Ascending aorta (tissue), 2 donors: ENCODE results near the gene GTPBP1. TPM values are rescaled to one million over a fixed set of nuclear protein-coding genes. Genes with fewer than 3 reads are reported as not detected.

Source experiments
- DNase-seq, 2 donors: peaks; one replicate each; pipeline ENCODE4 v3.0.0-alpha.2; 2019; ENCODE audit warnings: low spot score in 2 of 2
- H3K27ac ChIP-seq, 2 donors: fragments of 200-600 bp; sonication (generic); one replicate each; pipeline ENCODE4 v1.5.1; 2016 to 2017; ENCODE audit warnings: mild to moderate bottlenecking in 1 of 2
- H3K27me3 ChIP-seq: fragments of 200-600 bp; sonication (generic); one replicate; pipeline ENCODE4 v1.5.1; 2017
- H3K36me3 ChIP-seq, 2 donors: fragments of 200-600 bp; sonication (generic); one replicate each; pipeline ENCODE4 v1.5.1; 2016
- H3K4me1 ChIP-seq, 2 donors: fragments of 200-600 bp; sonication (generic); one replicate each; pipeline ENCODE4 v1.5.1; 2016 to 2017; ENCODE audit warnings: mild to moderate bottlenecking in 1 of 2
- H3K4me3 ChIP-seq, 2 donors: fragments of 200-600 bp; sonication (generic); one replicate each; pipeline ENCODE4 v1.5.1; 2016 to 2017; ENCODE audit warnings: mild to moderate bottlenecking in 1 of 2
- H3K9me3 ChIP-seq, 2 donors: fragments of 200-600 bp; sonication (generic); one replicate each; pipeline ENCODE4 v1.5.1; 2016
- intact Hi-C: fragments of 100-400 bp; cut with DNase I; formaldehyde crosslinking; loops from one replicate; pipeline ENCODE4 v1.15.1; 2023
- total RNA-seq: library from RNA; depleted of rRNA; stranded (reverse); fragments of >200 nt; gene quantifications from one replicate; pipeline ENCODE4 v1.1.0, GENCODE V29; 2016
- TF ChIP-seq, protein P1 (sequence below), 3 experiments: fragments of 200-600 bp in 2 of 3; fragments of 450-650 bp in 1 of 3; sonication (generic) in 2 of 3; IDR thresholded peaks; one replicate each; pipeline ENCODE4 v1.5.1; 2016 to 2019; ENCODE audit warnings: antibody characterized with exemption in 3 of 3, mild to moderate bottlenecking in 1 of 3, moderate library complexity in 1 of 3

The GTPBP1 gene
- total RNA-seq, 1 donor from 2014 or later = 89.5 TPM

GRCh38 chr22:38729946-38730345 is 24.2 kb downstream of the GTPBP1 start:
- Histone ChIP-seq H3K27ac (no peak overlapping the region), H3K4me3 (no peak overlapping the region), H3K36me3 (peaks cover 67 to 81% of the 10 kb centered on the region in 2 donors), H3K4me1 (peaks cover 20 to 22% of the 10 kb centered on the region in 2 donors), H3K27me3 (no peaks in the 10 kb centered on the region), H3K9me3 (no peaks in the 10 kb centered on the region)
- DNase-seq = no peak
- TF ChIP-seq, protein P1, sequence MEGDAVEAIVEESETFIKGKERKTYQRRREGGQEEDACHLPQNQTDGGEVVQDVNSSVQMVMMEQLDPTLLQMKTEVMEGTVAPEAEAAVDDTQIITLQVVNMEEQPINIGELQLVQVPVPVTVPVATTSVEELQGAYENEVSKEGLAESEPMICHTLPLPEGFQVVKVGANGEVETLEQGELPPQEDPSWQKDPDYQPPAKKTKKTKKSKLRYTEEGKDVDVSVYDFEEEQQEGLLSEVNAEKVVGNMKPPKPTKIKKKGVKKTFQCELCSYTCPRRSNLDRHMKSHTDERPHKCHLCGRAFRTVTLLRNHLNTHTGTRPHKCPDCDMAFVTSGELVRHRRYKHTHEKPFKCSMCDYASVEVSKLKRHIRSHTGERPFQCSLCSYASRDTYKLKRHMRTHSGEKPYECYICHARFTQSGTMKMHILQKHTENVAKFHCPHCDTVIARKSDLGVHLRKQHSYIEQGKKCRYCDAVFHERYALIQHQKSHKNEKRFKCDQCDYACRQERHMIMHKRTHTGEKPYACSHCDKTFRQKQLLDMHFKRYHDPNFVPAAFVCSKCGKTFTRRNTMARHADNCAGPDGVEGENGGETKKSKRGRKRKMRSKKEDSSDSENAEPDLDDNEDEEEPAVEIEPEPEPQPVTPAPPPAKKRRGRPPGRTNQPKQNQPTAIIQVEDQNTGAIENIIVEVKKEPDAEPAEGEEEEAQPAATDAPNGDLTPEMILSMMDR (IDR thresholded peaks at IDR 0.05) = no peak
- intact Hi-C loops = no loop called here

DNA sequence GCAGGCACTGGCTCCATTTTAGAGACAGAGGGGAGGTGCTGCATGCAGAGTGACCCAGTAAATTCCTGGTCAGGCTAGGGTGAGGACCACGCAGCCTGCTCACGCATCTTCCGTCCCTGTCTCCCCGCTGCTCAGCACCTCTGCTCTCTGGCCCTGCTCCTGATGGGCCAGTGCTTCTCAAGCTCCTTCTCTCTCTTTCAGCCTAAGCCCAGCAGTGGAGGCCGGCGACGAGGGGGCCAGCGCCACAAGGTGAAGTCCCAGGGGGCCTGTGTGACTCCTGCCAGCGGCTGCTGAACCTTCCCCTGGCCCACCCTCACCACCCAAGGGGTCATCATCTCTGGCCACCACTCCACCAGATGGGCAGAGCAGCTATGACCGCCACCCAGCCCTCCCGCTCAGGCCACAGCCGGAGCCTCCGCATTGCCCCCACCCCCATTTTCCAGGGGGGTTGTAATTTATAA is 24.7 kb downstream of the GTPBP1 start:
- DNase-seq = no peak
- Histone ChIP-seq H3K4me3 (no peak overlapping the region), H3K27me3 (no peaks in the 10 kb centered on the region), H3K4me1 (peaks cover 20 to 22% of the 10 kb centered on the region in 2 donors), H3K36me3 (peaks cover 67 to 82% of the 10 kb centered on the region in 2 donors), H3K27ac (peak overlapping the region in 1 of 2 donors; percentile 69), H3K9me3 (no peaks in the 10 kb centered on the region)
- TF ChIP-seq, protein P1 (IDR thresholded peaks at IDR 0.05) = no peak
- intact Hi-C loops = no loop called here

- Histone ChIP-seq H3K27ac (peak overlapping the region; percentile 69 to 83), H3K36me3 (peaks cover 67 to 82% of the 10 kb centered on the region in 2 donors)
Observed at GRCh38 chr22:38731703-38732161, 26.0 kb downstream of the GTPBP1 start.

DNA sequence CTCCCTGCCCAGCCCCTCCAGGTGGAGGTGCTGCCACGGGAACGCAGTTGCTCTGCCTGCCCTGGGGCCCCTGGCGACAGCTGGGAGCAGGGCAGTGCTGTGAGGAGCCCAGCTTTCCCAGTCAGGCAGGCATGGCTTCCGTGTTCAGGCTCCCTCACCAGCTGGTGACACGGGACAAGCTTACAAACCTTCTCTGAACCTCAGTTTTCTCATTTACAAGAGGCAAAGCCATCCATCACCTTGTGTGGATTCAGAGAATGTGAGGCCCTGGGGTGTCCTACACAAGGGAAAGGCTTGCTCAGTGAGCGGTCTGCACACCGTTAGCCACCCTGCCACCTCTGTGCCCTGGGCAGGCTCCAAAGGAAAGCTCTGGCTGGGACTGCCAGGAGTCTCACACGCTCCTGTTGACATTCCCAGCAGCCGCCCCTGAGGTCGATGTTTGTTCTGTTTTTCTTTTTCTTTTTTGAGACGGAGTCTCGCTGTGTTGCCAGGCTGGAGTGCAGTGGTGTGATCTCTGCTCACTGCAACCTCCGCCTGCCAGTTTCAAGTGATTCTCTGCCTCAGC is 26.6 kb downstream of the GTPBP1 start:
- intact Hi-C loops = no loop called here
- TF ChIP-seq, protein P1 (IDR thresholded peaks at IDR 0.05) = no peak
- H3K4me1 ChIP-seq = peaks cover 20 to 22% of the 10 kb centered on the region in 2 donors
- peak overlapping the region in 1 of 2 donors; percentile 11 for H3K4me3 ChIP-seq
- H3K27me3 ChIP-seq = no peaks in the 10 kb centered on the region
- no peak for DNase-seq
- peak overlapping the region; percentile 69 to 83 for H3K27ac ChIP-seq
- peaks cover 67 to 82% of the 10 kb centered on the region in 2 donors for H3K36me3 ChIP-seq
- no peaks in the 10 kb centered on the region for H3K9me3 ChIP-seq

More at GRCh38 chr22:38731703-38732161, 26.0 kb downstream of the GTPBP1 start:
- peaks cover 20 to 22% of the 10 kb centered on the region in 2 donors for H3K4me1 ChIP-seq
- no peaks in the 10 kb centered on the region for H3K9me3 ChIP-seq
- H3K27me3 ChIP-seq = no peaks in the 10 kb centered on the region
- H3K4me3 ChIP-seq = no peak overlapping the region
- TF ChIP-seq, protein P1 (IDR thresholded peaks at IDR 0.05) = no peak
- no peak for DNase-seq
- intact Hi-C loops = no loop called here

DNA sequence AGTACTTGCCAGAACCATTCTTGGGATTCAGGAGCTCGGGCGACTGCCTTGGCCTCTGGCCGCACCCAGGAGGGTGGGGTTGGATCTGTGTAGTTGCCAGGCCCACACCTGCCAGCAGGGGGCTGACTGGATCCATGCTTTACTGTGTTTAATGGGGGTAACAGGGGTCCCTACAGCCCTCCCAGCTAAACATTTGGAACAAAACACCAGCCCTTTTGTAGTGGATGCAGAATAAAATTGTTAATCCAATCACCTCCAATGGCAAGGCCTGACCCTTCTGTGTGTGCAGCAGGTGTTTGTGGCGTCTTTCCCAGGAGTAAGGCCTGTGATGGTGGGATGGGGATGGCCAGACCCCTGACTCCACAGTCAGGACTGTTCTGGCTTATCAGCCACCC is 27.6 kb downstream of the GTPBP1 start:
- Histone ChIP-seq H3K27ac (peak overlapping the region; percentile 69 to 83), H3K4me1 (peaks cover 20 to 22% of the 10 kb centered on the region in 2 donors), H3K4me3 (no peak overlapping the region), H3K9me3 (no peaks in the 10 kb centered on the region), H3K36me3 (peaks cover 67 to 82% of the 10 kb centered on the region in 2 donors), H3K27me3 (no peaks in the 10 kb centered on the region)
- DNase-seq = no peak
- intact Hi-C loops = no loop called here
- TF ChIP-seq, protein P1 (IDR thresholded peaks at IDR 0.05) = peak; percentile 51 to 60 (median 53)
